ENCODE data around the gene IPO13.

IPO13 gene, protein sequence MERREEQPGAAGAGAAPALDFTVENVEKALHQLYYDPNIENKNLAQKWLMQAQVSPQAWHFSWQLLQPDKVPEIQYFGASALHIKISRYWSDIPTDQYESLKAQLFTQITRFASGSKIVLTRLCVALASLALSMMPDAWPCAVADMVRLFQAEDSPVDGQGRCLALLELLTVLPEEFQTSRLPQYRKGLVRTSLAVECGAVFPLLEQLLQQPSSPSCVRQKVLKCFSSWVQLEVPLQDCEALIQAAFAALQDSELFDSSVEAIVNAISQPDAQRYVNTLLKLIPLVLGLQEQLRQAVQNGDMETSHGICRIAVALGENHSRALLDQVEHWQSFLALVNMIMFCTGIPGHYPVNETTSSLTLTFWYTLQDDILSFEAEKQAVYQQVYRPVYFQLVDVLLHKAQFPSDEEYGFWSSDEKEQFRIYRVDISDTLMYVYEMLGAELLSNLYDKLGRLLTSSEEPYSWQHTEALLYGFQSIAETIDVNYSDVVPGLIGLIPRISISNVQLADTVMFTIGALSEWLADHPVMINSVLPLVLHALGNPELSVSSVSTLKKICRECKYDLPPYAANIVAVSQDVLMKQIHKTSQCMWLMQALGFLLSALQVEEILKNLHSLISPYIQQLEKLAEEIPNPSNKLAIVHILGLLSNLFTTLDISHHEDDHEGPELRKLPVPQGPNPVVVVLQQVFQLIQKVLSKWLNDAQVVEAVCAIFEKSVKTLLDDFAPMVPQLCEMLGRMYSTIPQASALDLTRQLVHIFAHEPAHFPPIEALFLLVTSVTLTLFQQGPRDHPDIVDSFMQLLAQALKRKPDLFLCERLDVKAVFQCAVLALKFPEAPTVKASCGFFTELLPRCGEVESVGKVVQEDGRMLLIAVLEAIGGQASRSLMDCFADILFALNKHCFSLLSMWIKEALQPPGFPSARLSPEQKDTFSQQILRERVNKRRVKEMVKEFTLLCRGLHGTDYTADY

GRCh38 chr1:43946236-43947060 is at the start of gene IPO13:
Gene IPO13 (plus strand): TSS chr1:43946950. CDS start chr1:43947601, 651 bp downstream.
- DNase-seq (ENCODE audit: low read depth in 2 of 2), result peak; percentile 92 to 97

DNA sequence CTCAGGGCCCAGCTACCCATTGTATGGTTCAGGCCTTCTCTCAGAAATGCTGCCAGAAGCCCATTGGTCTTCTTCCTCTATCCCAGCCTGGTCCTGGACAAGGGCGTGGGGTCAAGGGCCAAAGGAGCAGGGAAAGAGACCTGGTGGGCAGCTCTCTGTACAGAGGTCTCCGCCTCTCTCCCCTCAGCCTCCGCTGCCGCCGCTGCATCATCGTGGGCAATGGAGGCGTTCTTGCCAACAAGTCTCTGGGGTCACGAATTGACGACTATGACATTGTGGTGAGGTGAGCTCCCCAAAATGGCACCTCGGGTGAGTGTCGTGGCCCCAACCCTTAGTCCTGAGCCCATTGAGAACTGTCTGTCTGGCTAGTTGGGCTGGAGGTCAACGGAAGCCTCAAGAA is 47.8 kb upstream of the IPO13 start:
- no peak for DNase-seq (ENCODE audit: low read depth in 2 of 2)

GRCh38 chr1:43900386-43900785 is 46.4 kb upstream of the IPO13 start:
- DNase-seq (ENCODE audit: low read depth in 2 of 2), result no peak

GRCh38 chr1:43901196-43901961 is 45.4 kb upstream of the IPO13 start:
- no peak for DNase-seq (ENCODE audit: low read depth in 2 of 2)

GRCh38 chr1:43902058-43902831 is 44.5 kb upstream of the IPO13 start:
- no peak for DNase-seq (ENCODE audit: low read depth in 2 of 2)

DNA sequence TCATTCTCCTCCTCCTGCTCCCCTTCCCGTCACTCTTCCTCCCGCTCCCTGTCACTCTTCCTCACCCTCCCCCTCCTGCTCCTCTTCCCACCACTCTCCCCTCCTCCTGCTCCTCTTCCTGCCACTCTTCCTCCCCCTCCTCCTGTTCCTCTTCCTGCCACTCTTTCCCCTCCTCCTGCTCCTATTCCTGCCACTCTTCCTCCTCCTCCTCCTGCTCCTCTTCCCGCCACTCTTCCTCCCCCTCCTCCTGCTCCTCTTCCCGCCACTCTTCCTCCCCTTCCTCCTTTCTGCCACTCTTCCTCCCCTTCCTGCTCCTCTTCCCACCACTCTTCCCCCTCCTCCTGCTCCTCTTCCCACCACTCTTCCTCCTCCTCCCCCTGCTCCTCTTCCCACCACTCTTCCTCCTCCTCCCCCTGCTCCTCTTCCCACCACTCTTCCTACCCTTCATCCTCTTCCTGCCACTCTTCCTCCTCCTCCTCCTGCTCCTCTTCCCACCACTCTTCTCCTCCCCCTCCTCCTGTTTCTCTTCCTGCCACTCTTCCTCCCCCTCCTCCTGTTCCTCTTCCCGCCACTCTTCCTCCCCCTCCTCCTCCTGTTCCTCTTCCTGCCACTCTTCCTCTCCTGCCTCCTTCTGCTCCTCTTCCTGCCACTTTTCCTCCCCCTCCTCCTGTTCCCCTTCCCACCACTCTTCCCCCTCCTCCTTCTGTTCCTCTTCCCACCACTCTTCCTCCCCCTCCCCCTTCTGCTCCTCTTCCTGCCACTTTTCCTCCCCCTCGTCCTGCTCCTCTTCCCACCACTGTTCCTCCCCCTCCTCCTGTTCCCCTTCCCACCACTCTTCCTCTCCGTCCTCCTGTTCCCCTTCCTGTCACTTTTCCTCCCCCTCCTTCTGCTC is 41.8 kb upstream of the IPO13 start:
- DNase-seq (ENCODE audit: low read depth in 2 of 2), result no peak

DNA sequence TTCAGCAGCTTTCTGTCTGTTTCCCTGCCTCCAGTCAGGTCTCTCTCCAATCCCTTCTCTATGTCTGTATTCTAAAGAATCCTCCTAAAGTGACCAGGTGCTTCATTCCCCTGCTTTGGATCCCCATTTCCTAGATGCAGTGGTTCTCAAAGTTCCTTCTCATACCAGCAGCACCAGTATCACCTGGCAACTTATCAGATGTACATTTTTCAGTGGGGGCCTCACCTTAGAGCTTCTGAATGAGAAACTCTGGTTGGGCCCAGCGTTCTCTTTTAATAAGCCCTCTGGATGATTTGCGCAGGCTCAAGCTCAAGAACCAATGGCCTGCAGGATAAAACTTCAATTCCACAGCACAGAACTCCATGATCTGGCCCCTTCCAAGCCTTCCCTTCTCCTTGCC is 38.5 kb upstream of the IPO13 start:
- no peak for DNase-seq (ENCODE audit: low read depth in 2 of 2)

- DNase-seq (ENCODE audit: low read depth in 2 of 2), result no peak
These were observed 37.9 kb upstream of the IPO13 start for GRCh38 chr1:43908858-43909257.

GRCh38 chr1:43910343-43910742 is 36.4 kb upstream of the IPO13 start:
- DNase-seq (ENCODE audit: low read depth in 2 of 2), result no peak

- no peak for DNase-seq (ENCODE audit: low read depth in 2 of 2)
These were observed 34.1 kb upstream of the IPO13 start for GRCh38 chr1:43912607-43913006.

DNA sequence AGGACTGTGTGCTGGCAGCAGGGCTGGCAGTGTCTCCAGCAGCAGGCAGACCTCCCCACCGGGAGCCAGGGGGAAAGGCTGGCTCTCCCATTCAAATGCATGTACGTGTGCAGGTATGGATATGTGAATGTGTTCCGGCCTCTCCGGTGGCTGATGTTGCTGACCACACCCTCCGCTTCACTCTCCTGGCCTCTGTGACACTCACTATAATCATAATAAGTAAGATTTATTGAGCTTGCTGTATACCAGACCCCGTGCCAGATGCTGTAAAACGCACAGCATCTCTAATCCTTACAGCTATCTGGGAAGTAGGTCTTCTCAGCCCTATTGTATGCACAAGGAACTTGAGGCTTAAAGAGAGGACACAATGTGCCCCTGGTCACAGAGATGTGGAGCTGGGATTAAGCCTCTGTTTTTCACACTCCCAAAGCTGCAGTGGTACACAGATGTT is 33.7 kb upstream of the IPO13 start:
- no peak for DNase-seq (ENCODE audit: low read depth in 2 of 2)

DNA sequence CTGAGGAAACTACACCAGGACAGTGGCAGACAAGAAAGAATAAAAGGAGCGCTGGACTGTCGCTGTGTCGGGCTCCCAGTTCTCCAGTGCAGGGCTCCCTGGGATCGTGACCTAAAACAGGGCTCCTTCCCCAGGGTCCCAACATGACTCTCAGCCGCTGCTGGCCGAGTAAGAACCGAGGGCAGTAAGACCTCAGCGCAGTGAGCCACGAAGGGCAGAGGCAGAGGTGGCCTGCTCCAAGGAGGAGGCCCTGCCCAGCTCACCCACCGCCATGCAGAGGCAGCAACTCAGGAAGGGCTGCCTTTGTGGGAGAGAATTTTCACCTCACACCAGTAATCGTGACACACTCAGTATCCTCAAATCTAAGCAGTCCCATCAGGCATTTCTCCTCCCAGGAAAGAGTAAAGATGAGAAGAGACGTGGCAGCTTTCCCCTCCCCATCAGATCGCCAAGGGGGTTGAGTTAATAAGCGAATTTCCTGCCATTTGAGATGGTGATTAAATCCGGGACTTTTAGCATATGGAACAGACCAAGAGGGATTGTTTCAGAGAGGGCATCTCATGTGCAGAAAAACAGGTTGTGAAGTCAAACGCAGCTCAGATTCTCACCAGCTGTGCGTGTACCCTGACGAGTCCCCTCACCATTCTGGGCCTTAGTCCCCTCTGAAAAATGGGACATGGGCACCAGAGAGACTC is 32.9 kb upstream of the IPO13 start:
- no peak for DNase-seq (ENCODE audit: low read depth in 2 of 2)

GRCh38 chr1:43914576-43915525 is 31.9 kb upstream of the IPO13 start:
- no peak for DNase-seq (ENCODE audit: low read depth in 2 of 2)

DNA sequence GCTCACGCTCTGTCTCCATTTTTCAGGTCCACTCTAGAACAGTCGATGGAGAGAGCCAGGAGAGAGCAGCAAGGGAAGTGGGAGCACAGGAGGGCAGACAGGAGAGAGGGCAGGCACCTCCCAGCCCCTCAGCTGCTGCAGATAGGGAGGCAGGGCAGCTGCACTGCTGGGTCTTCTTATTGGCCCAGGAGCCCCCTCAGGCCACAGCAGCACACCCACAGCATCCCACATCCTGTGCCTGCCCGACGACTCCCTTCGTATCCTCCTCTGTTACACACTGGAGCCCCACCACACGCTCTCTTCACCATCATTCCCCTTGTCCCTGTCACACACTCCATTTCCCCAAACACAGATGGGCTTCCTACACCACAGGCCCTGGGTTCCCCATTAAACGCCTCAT is 26.8 kb upstream of the IPO13 start:
- no peak for DNase-seq (ENCODE audit: low read depth in 2 of 2)

DNA sequence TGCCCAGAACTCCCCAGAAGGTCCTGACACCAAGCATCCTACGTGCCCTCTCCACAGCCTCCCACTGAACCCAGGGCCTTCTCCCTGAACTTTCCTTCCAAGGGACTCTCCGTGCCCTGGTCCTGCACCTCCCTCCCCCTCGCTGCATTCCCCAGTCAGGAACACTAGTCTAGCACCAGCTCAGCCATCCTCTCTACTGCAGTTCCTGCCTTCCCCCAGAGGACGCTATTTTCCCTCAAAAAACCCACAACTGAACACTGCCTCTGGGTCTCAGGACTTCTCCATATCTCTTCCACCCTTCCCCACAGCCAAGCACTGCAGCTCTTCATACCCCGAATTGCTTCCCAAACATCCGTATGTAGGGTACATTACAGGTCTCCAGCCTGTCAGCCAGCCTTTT is 25.7 kb upstream of the IPO13 start:
- DNase-seq (ENCODE audit: low read depth in 2 of 2), result no peak

DNA sequence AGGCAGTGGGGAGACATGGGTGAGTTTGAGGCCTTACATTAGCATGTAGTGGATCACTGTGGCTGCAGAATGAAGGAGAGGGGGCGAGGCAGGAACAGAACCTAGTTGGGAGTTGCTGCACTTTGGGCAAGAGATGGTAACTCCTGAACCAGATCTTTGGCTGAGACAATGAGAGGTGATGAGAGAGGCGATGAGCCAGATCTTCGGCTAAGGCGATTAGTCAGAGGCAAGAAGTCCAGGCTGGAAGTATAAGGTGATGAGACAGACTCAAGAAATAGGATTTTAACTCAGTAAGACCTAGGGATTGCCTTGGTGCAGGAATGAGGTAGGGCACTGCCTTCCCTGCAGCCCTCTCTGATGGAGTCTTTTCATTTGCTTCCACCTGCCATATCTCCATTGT is 22.2 kb upstream of the IPO13 start:
- DNase-seq (ENCODE audit: low read depth in 2 of 2), result no peak

- no peak for DNase-seq (ENCODE audit: low read depth in 2 of 2)
These were observed 20.9 kb upstream of the IPO13 start for GRCh38 chr1:43925846-43926245.
